PFSK-1 (cell line): ENCODE results near the gene IGFBP2.

Experiments
- FOXP2 ChIP-seq: optimal IDR thresholded peaks from 2 replicates; pipeline ENCODE3; 2011; ENCODE audit warnings: borderline replicate concordance, control low read depth, inconsistent platforms; ENCODE audit not compliant: insufficient read depth; ENCODE audit errors: extremely low read length, extremely low read depth
- POLR2AphosphoS5 ChIP-seq: IDR thresholded peaks from 2 replicates; pipeline ENCODE4 v1.6.1; 2012; ENCODE audit warnings: low read depth, mild to moderate bottlenecking, control low read depth, low read length, moderate library complexity
- SIN3A ChIP-seq: IDR thresholded peaks from 2 replicates; pipeline ENCODE4 v1.6.1; 2012; ENCODE audit warnings: mild to moderate bottlenecking, low read length, moderate library complexity, borderline replicate concordance; ENCODE audit not compliant: insufficient read depth
- TF ChIP-seq, protein P1 (sequence below), 2 experiments: IDR thresholded peaks; 2 replicates each; pipeline versions ENCODE4 v1.6.1 to v1.8.0; 2011 to 2012; ENCODE audit warnings: low read depth in 2 of 2, low read length in 2 of 2, control low read depth in 1 of 2, inconsistent platforms in 1 of 2, mild to moderate bottlenecking in 1 of 2, moderate library complexity in 1 of 2; ENCODE audit not compliant: insufficient read depth in 1 of 2

DNA sequence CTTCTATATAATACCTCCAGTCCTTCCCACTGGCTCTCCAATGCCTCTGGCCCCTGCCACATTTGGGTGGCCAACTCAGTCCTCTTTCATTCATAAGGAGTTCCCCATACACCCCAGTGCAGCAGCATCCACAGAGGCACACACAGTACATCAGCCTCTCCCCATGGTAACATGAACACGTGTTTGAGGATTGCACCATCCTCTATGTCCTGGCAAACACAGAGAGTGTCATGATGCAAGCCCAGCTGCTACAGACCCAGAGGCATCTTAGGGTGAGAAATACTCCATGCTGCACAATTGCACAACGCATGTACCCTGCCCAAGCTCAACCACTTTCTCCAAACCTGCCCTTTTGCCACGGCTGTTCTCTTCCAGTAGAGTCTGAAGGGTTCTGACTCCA lies 50.6 kb downstream of the IGFBP2 start:
- no peak for TF ChIP-seq POLR2AphosphoS5
- TF ChIP-seq, protein P1, sequence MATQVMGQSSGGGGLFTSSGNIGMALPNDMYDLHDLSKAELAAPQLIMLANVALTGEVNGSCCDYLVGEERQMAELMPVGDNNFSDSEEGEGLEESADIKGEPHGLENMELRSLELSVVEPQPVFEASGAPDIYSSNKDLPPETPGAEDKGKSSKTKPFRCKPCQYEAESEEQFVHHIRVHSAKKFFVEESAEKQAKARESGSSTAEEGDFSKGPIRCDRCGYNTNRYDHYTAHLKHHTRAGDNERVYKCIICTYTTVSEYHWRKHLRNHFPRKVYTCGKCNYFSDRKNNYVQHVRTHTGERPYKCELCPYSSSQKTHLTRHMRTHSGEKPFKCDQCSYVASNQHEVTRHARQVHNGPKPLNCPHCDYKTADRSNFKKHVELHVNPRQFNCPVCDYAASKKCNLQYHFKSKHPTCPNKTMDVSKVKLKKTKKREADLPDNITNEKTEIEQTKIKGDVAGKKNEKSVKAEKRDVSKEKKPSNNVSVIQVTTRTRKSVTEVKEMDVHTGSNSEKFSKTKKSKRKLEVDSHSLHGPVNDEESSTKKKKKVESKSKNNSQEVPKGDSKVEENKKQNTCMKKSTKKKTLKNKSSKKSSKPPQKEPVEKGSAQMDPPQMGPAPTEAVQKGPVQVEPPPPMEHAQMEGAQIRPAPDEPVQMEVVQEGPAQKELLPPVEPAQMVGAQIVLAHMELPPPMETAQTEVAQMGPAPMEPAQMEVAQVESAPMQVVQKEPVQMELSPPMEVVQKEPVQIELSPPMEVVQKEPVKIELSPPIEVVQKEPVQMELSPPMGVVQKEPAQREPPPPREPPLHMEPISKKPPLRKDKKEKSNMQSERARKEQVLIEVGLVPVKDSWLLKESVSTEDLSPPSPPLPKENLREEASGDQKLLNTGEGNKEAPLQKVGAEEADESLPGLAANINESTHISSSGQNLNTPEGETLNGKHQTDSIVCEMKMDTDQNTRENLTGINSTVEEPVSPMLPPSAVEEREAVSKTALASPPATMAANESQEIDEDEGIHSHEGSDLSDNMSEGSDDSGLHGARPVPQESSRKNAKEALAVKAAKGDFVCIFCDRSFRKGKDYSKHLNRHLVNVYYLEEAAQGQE (IDR thresholded peaks at IDR 0.05; ENCODE audit: insufficient read depth in 1 of 2, low read depth in 2 of 2, low read length in 2 of 2) = no peak
- TF ChIP-seq SIN3A = no peak
- TF ChIP-seq FOXP2 = no peak
